OCI-LY7 (cell line): ENCODE measurements around the gene SPIB.

ENCODE experiments used
- EZH2phosphoT487 ChIP-seq: fragments of 200-600 bp; sonication (generic); IDR thresholded peaks from 2 replicates; pipeline ENCODE4 v1.6.1; 2018; ENCODE audit warnings: low read depth, borderline replicate concordance, mild to moderate bottlenecking, mixed run types, antibody characterized with exemption, low read length, moderate library complexity, mixed read lengths
- TF ChIP-seq, protein P1 (sequence below): fragments of 200-600 bp; sonication (generic); conservative IDR thresholded peaks from 2 replicates; pipeline ENCODE4 v1.5.1; 2014; ENCODE audit warnings: mild to moderate bottlenecking, antibody characterized with exemption, low read length, moderate library complexity, mixed read lengths

DNA sequence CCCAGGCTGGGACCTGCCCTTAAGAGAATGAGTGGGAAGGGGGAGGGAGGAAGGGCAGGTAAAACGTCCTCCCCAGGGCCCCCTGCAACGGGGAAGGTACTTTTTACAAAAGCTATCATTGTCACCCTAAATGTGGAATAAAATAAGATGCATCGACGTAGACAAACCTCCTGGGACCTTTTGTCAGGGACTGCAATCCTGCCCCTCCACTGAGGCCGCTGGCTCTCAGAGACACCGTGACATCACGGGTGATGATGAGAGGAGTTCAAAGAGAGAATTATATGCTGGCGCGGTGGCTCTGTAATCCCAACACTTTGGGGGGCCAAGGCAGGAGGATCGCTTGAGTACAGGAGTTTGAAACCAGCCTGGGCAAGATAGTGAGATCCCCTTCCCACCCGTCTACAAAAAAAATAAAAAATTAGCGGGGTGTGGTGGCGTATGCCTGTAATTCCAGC is 12.2 kb downstream of the SPIB start:
- TF ChIP-seq, protein P1, sequence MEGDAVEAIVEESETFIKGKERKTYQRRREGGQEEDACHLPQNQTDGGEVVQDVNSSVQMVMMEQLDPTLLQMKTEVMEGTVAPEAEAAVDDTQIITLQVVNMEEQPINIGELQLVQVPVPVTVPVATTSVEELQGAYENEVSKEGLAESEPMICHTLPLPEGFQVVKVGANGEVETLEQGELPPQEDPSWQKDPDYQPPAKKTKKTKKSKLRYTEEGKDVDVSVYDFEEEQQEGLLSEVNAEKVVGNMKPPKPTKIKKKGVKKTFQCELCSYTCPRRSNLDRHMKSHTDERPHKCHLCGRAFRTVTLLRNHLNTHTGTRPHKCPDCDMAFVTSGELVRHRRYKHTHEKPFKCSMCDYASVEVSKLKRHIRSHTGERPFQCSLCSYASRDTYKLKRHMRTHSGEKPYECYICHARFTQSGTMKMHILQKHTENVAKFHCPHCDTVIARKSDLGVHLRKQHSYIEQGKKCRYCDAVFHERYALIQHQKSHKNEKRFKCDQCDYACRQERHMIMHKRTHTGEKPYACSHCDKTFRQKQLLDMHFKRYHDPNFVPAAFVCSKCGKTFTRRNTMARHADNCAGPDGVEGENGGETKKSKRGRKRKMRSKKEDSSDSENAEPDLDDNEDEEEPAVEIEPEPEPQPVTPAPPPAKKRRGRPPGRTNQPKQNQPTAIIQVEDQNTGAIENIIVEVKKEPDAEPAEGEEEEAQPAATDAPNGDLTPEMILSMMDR, result no peak
- no peak for TF ChIP-seq EZH2phosphoT487
